ENCODE results near the gene DOLPP1. TPM values are rescaled to one million over a fixed set of nuclear protein-coding genes. Genes with fewer than 3 reads are reported as not detected.
A peak's percentile ranks its signal among the peaks of the same experiment; 100 is the strongest.

DOLPP1 gene
- total RNA-seq, 4 donors from 2014 or later: 15.7 to 52.4 (median 38.2) TPM

GRCh38 chr9:129130791-129131190 lies 49.9 kb downstream of the DOLPP1 start:
- H3K4me1 ChIP-seq: peaks cover 0 to 3% (median 0%) of the 10 kb centered on the region in 4 donors
- H3K27ac ChIP-seq: no peak overlapping the region
- no peaks in the 10 kb centered on the region for H3K9me3 ChIP-seq
- H3K27me3 ChIP-seq: no peaks in the 10 kb centered on the region
- intact Hi-C loops (cut with DNase I; ENCODE audit: low total_unique reads): loop anchor here (10.0 kb wide), 1 partner anchor 654 kb away; no protein-coding TSS in a partner anchor
- TF ChIP-seq POLR2AphosphoS5 (IDR thresholded peaks at IDR 0.05): no peak
- no peak for TF ChIP-seq EP300 (IDR thresholded peaks at IDR 0.05; ENCODE audit: low read depth)
- TF ChIP-seq CTCF (IDR thresholded peaks at IDR 0.05): no peak
- TF ChIP-seq POLR2A (IDR thresholded peaks at IDR 0.05): no peak
- in situ Hi-C loops (cut with MboI; ENCODE audit: low pct_ligation_motif_present in 1 of 4, low pct_unique_long_range_greater_than_20kb in 1 of 4, low sequenced_read_pairs in 3 of 4): loop anchor here (10.0 to 25.0 kb wide), 3 partner anchors 484 to 657 kb away; no protein-coding TSS in a partner anchor
- H3K36me3 ChIP-seq: peaks cover 0 to 4% (median 0%) of the 10 kb centered on the region in 4 donors
- no peak for DNase-seq
- H3K4me3 ChIP-seq: no peak overlapping the region
- WGBS, 2 donors (ENCODE audit: low coverage in 1 of 2): 0 to 65% methylated on average over 1 to 3 of the region's 3 CpGs

- peak; percentile 84 for DNase-seq
- H3K4me1 ChIP-seq: peaks cover 0 to 3% (median 0%) of the 10 kb centered on the region in 4 donors
- no peaks in the 10 kb centered on the region for H3K9me3 ChIP-seq
- in situ Hi-C loops (cut with MboI; ENCODE audit: low pct_ligation_motif_present in 1 of 4, low pct_unique_long_range_greater_than_20kb in 1 of 4, low sequenced_read_pairs in 3 of 4): loop anchor here (10.0 to 25.0 kb wide), 3 partner anchors 483 to 656 kb away; no protein-coding TSS in a partner anchor
- H3K27me3 ChIP-seq: no peaks in the 10 kb centered on the region
- TF ChIP-seq POLR2AphosphoS5 (IDR thresholded peaks at IDR 0.05) (no peak), CTCF (IDR thresholded peaks at IDR 0.05) (peak; percentile 95 to 98 (median 98)), EP300 (IDR thresholded peaks at IDR 0.05; ENCODE audit: low read depth) (no peak), POLR2A (IDR thresholded peaks at IDR 0.05) (no peak)
- 40 to 58% methylated on average over 2 to 13 of the region's 13 CpGs for WGBS, 2 donors (ENCODE audit: low coverage in 1 of 2)
- H3K4me3 ChIP-seq: no peak overlapping the region
- H3K27ac ChIP-seq: peak overlapping the region in 2 of 4 donors; percentile 8 to 9
- peaks cover 0 to 4% (median 0%) of the 10 kb centered on the region in 4 donors for H3K36me3 ChIP-seq
- intact Hi-C loops (cut with DNase I; ENCODE audit: low total_unique reads): loop anchor here (10.0 kb wide), 1 partner anchor 653 kb away; no protein-coding TSS in a partner anchor
Measured at GRCh38 chr9:129131300-129132145, 50.6 kb downstream of the DOLPP1 start.

- no peak for DNase-seq
- Histone ChIP-seq H3K27ac (no peak overlapping the region), H3K4me1 (peaks cover 0 to 3% (median 1%) of the 10 kb centered on the region in 4 donors), H3K4me3 (no peak overlapping the region), H3K36me3 (peaks cover 0 to 4% (median 0%) of the 10 kb centered on the region in 4 donors), H3K9me3 (no peaks in the 10 kb centered on the region), H3K27me3 (no peaks in the 10 kb centered on the region)
- WGBS, 2 donors (ENCODE audit: low coverage in 1 of 2): 97 to 100% methylated on average over 3 of the region's 4 CpGs
- intact Hi-C loops (cut with DNase I; ENCODE audit: low total_unique reads) (loop anchor here (10.0 kb wide), 1 partner anchor 652 kb away; no protein-coding TSS in a partner anchor), in situ Hi-C loops (cut with MboI; ENCODE audit: low pct_ligation_motif_present in 1 of 4, low pct_unique_long_range_greater_than_20kb in 1 of 4, low sequenced_read_pairs in 3 of 4) (loop anchor here (10.0 to 25.0 kb wide), 3 partner anchors 482 to 654 kb away; no protein-coding TSS in a partner anchor)
- TF ChIP-seq POLR2AphosphoS5 (IDR thresholded peaks at IDR 0.05) (no peak), CTCF (IDR thresholded peaks at IDR 0.05) (no peak), POLR2A (IDR thresholded peaks at IDR 0.05) (no peak), EP300 (IDR thresholded peaks at IDR 0.05; ENCODE audit: low read depth) (no peak)
Measured at GRCh38 chr9:129133082-129133481, 52.2 kb downstream of the DOLPP1 start.

GRCh38 chr9:129135476-129135875 lies 54.6 kb downstream of the DOLPP1 start:
- 60 to 98% methylated on average over 1 to 6 of the region's 6 CpGs for WGBS, 2 donors (ENCODE audit: low coverage in 1 of 2)
- no peak for TF ChIP-seq POLR2A (IDR thresholded peaks at IDR 0.05)
- no peak for TF ChIP-seq EP300 (IDR thresholded peaks at IDR 0.05; ENCODE audit: low read depth)
- no peak for TF ChIP-seq POLR2AphosphoS5 (IDR thresholded peaks at IDR 0.05)
- no peak for TF ChIP-seq CTCF (IDR thresholded peaks at IDR 0.05)
- Histone ChIP-seq H3K36me3 (peaks cover 0 to 3% (median 0%) of the 10 kb centered on the region in 4 donors), H3K4me1 (peaks cover 9 to 26% (median 22%) of the 10 kb centered on the region in 4 donors), H3K4me3 (no peak overlapping the region), H3K27me3 (no peaks in the 10 kb centered on the region), H3K27ac (no peak overlapping the region), H3K9me3 (no peaks in the 10 kb centered on the region)
- no peak for DNase-seq
- intact Hi-C loops (cut with DNase I; ENCODE audit: low total_unique reads): loop anchor here (10.0 kb wide), 1 partner anchor 649 kb away; no protein-coding TSS in a partner anchor
- in situ Hi-C loops (cut with MboI; ENCODE audit: low pct_ligation_motif_present in 1 of 4, low pct_unique_long_range_greater_than_20kb in 1 of 4, low sequenced_read_pairs in 3 of 4): loop anchor here (5.0 to 25.0 kb wide), 5 partner anchors 477 to 652 kb away; no protein-coding TSS in a partner anchor

Measured in transverse colon (tissue), 4 donors.